Large intestine (tissue), 3 donors: ENCODE measurements around the gene PALLD. TPM values are rescaled to one million over a fixed set of nuclear protein-coding genes. Genes with fewer than 3 reads are reported as not detected.

Source experiments
- DNase-seq, 2 donors: peaks; one replicate each; pipeline versions ENCODE4 v3.0.0 to v3.0.0-alpha.2; 2013
- H3K27ac ChIP-seq: one replicate; pipeline ENCODE4 v1.5.1; 2013; ENCODE audit warnings: low read length
- H3K27me3 ChIP-seq: 2 replicates; pipeline ENCODE4 v1.6.1; 2013; ENCODE audit warnings: low read length; ENCODE audit not compliant: control insufficient read depth, insufficient read depth
- H3K36me3 ChIP-seq: 2 replicates; pipeline ENCODE4 v1.6.1; 2013; ENCODE audit warnings: low read length; ENCODE audit not compliant: control insufficient read depth, insufficient read depth
- H3K4me1 ChIP-seq: one replicate; pipeline ENCODE4 v1.6.1; 2013; ENCODE audit warnings: low read length; ENCODE audit not compliant: control insufficient read depth, insufficient read depth
- H3K4me3 ChIP-seq: one replicate; pipeline ENCODE4 v1.5.1; 2013; ENCODE audit warnings: low read length
- H3K9me3 ChIP-seq: one replicate; pipeline ENCODE4 v1.6.1; 2013; ENCODE audit warnings: mild to moderate bottlenecking, low read depth, low read length, moderate library complexity; ENCODE audit not compliant: control insufficient read depth
- WGBS: methylation state at CpG from one replicate; pipeline ENCODE4 v1.1.5; 2013; ENCODE audit warnings: low lambda C conversion rate; ENCODE audit not compliant: insufficient coverage; 5-methylcytosine and 5-hydroxymethylcytosine counted together
- polyA plus RNA-seq: library from polyadenylated mRNA; unstranded; fragments of 120-200 nt; gene quantifications from one replicate; pipeline ENCODE4 v1.2.1, GENCODE V29; 2013

Gene PALLD
- polyA plus RNA-seq, 1 donor = 59.7 TPM

GRCh38 chr4:168621806-168622589, 125.1 kb downstream of the PALLD start:
- DNase-seq = no peak
- Histone ChIP-seq H3K4me3 (no peak overlapping the region), H3K27me3 (no peaks in the 10 kb centered on the region), H3K36me3 (no peaks in the 10 kb centered on the region), H3K27ac (no peak overlapping the region), H3K4me1 (no peaks in the 10 kb centered on the region), H3K9me3 (no peaks in the 10 kb centered on the region)
- 100% methylated on average over 2 of the region's 9 CpGs for WGBS

- no CpG with 5 or more reads among the region's 5 CpGs for WGBS
- Histone ChIP-seq H3K36me3 (no peaks in the 10 kb centered on the region), H3K4me1 (no peaks in the 10 kb centered on the region), H3K4me3 (no peak overlapping the region), H3K27me3 (no peaks in the 10 kb centered on the region), H3K9me3 (no peaks in the 10 kb centered on the region), H3K27ac (no peak overlapping the region)
- DNase-seq = no peak
These were observed 125.7 kb downstream of the PALLD start for GRCh38 chr4:168622600-168622999.

- H3K27me3 ChIP-seq = no peaks in the 10 kb centered on the region
- H3K9me3 ChIP-seq = no peaks in the 10 kb centered on the region
- no peak for DNase-seq
- no peaks in the 10 kb centered on the region for H3K36me3 ChIP-seq
- no peak overlapping the region for H3K4me3 ChIP-seq
- H3K27ac ChIP-seq = no peak overlapping the region
- no peaks in the 10 kb centered on the region for H3K4me1 ChIP-seq
These were observed 126.2 kb downstream of the PALLD start for GRCh38 chr4:168623011-168623410.

GRCh38 chr4:168623484-168623883, 126.6 kb downstream of the PALLD start:
- Histone ChIP-seq H3K9me3 (no peaks in the 10 kb centered on the region), H3K27ac (no peak overlapping the region), H3K4me3 (no peak overlapping the region), H3K36me3 (no peaks in the 10 kb centered on the region), H3K4me1 (no peaks in the 10 kb centered on the region), H3K27me3 (no peaks in the 10 kb centered on the region)
- no peak for DNase-seq
- WGBS = 94% methylated on average over 4 of the region's 5 CpGs

GRCh38 chr4:168628251-168628650, 131.4 kb downstream of the PALLD start:
- H3K4me3 ChIP-seq = no peak overlapping the region
- H3K4me1 ChIP-seq = no peaks in the 10 kb centered on the region
- 78% methylated on average over 1 of the region's 5 CpGs for WGBS
- no peaks in the 10 kb centered on the region for H3K9me3 ChIP-seq
- no peaks in the 10 kb centered on the region for H3K36me3 ChIP-seq
- H3K27me3 ChIP-seq = peaks cover 17% of the 10 kb centered on the region
- H3K27ac ChIP-seq = no peak overlapping the region
- DNase-seq = no peak

GRCh38 chr4:168629566-168629965, 132.7 kb downstream of the PALLD start:
- DNase-seq = no peak
- Histone ChIP-seq H3K4me1 (no peaks in the 10 kb centered on the region), H3K9me3 (no peaks in the 10 kb centered on the region), H3K4me3 (no peak overlapping the region), H3K27me3 (peaks cover 26% of the 10 kb centered on the region), H3K36me3 (no peaks in the 10 kb centered on the region), H3K27ac (no peak overlapping the region)
- no CpG with 5 or more reads among the region's 4 CpGs for WGBS

GRCh38 chr4:168630445-168631187, 133.8 kb downstream of the PALLD start:
- no peak overlapping the region for H3K4me3 ChIP-seq
- no peaks in the 10 kb centered on the region for H3K9me3 ChIP-seq
- no peaks in the 10 kb centered on the region for H3K36me3 ChIP-seq
- DNase-seq = peak in 1 of 2 donors; percentile 11
- peaks cover 26% of the 10 kb centered on the region for H3K27me3 ChIP-seq
- 35% methylated on average over 7 of the region's 12 CpGs for WGBS
- H3K27ac ChIP-seq = no peak overlapping the region
- H3K4me1 ChIP-seq = no peaks in the 10 kb centered on the region

- peak overlapping the region; percentile 50 for H3K4me3 ChIP-seq
- no CpG with 5 or more reads among the region's 55 CpGs for WGBS
These were observed 134.7 kb downstream of the PALLD start for GRCh38 chr4:168631241-168632162.

GRCh38 chr4:168632301-168632725, 135.5 kb downstream of the PALLD start:
- no peak for DNase-seq
- peak overlapping the region; percentile 50 for H3K4me3 ChIP-seq
- H3K27ac ChIP-seq = no peak overlapping the region
- H3K4me1 ChIP-seq = no peaks in the 10 kb centered on the region
- H3K27me3 ChIP-seq = peaks cover 26% of the 10 kb centered on the region
- no peaks in the 10 kb centered on the region for H3K36me3 ChIP-seq
- no peaks in the 10 kb centered on the region for H3K9me3 ChIP-seq
- WGBS = no CpG with 5 or more reads among the region's 6 CpGs

More at GRCh38 chr4:168631241-168632162, 134.7 kb downstream of the PALLD start:
- Histone ChIP-seq H3K9me3 (no peaks in the 10 kb centered on the region), H3K27me3 (peaks cover 26% of the 10 kb centered on the region), H3K4me1 (no peaks in the 10 kb centered on the region), H3K36me3 (no peaks in the 10 kb centered on the region), H3K27ac (no peak overlapping the region)
- peak; percentile 41 to 72 for DNase-seq

- DNase-seq = no peak
- H3K4me3 ChIP-seq = peak overlapping the region; percentile 14
- no peaks in the 10 kb centered on the region for H3K36me3 ChIP-seq
- peaks cover 26% of the 10 kb centered on the region for H3K27me3 ChIP-seq
- H3K9me3 ChIP-seq = no peaks in the 10 kb centered on the region
- H3K27ac ChIP-seq = no peak overlapping the region
- no CpG with 5 or more reads among the region's 4 CpGs for WGBS
- no peaks in the 10 kb centered on the region for H3K4me1 ChIP-seq
These were observed 136.2 kb downstream of the PALLD start for GRCh38 chr4:168633064-168633463.
